Natural killer cell (primary cell): ENCODE measurements around the gene SLC44A5. TPM values are rescaled to one million over a fixed set of nuclear protein-coding genes. Genes with fewer than 3 reads are reported as not detected.
"Not testable (repeated sequence)": the region's sequence is repeated elsewhere in the genome, so short reads cannot be mapped to it uniquely, and the experiment has no call there.

Source experiments
- ATAC-seq, 3 donors: fragments of 150-1000 bp in 2 of 3; fragments of 200-7000 bp in 1 of 3; cut with Tn5 transposase; 1 replicate in 1 of 3; 2 replicates in 2 of 3; pipeline ENCODE4 v1.10.0; 2021; ENCODE audit warnings: mild to moderate bottlenecking in 2 of 3, moderate library complexity in 2 of 3
- DNase-seq, 2 donors: peaks; one replicate each; pipeline versions ENCODE4 v3.0.0 to v3.0.0-alpha.2; 2013 to 2021; ENCODE audit warnings: mixed read lengths in 1 of 2
- H3K27ac ChIP-seq: one replicate; pipeline ENCODE4 v1.5.1; 2013; ENCODE audit warnings: mild to moderate bottlenecking, low read length
- H3K27me3 ChIP-seq: one replicate; pipeline ENCODE4 v1.6.1; 2013; ENCODE audit warnings: low read length; ENCODE audit not compliant: control insufficient read depth, insufficient read depth
- H3K36me3 ChIP-seq: one replicate; pipeline ENCODE4 v1.6.1; 2013; ENCODE audit warnings: low read length; ENCODE audit not compliant: control insufficient read depth, insufficient read depth
- H3K4me1 ChIP-seq: one replicate; pipeline ENCODE4 v1.6.1; 2013; ENCODE audit warnings: low read length; ENCODE audit not compliant: control insufficient read depth, insufficient read depth
- H3K4me3 ChIP-seq: one replicate; pipeline ENCODE4 v1.5.1; 2013; ENCODE audit warnings: low read length
- H3K9me3 ChIP-seq: one replicate; pipeline ENCODE4 v1.6.1; 2013; ENCODE audit warnings: low read length; ENCODE audit not compliant: control insufficient read depth, insufficient read depth
- H3K27ac Mint-ChIP-seq, 2 donors: one replicate each; pipeline ENCODE4 v1.8.0; 2022; ENCODE audit warnings: mild to moderate bottlenecking in 2 of 2, mixed read lengths in 2 of 2, moderate library complexity in 1 of 2
- H3K27me3 Mint-ChIP-seq, 2 donors: one replicate each; pipeline ENCODE4 v1.8.0; 2022; ENCODE audit warnings: low read depth in 2 of 2, mixed read lengths in 2 of 2
- H3K36me3 Mint-ChIP-seq: one replicate; pipeline ENCODE4 v1.8.0; 2022; ENCODE audit warnings: mixed read lengths
- H3K4me1 Mint-ChIP-seq, 2 donors: one replicate each; pipeline ENCODE4 v1.8.0; 2022; ENCODE audit warnings: mixed read lengths in 2 of 2
- H3K4me3 Mint-ChIP-seq: one replicate; pipeline ENCODE4 v1.8.0; 2022; ENCODE audit warnings: mild to moderate bottlenecking, moderate library complexity, mixed read lengths
- H3K9me3 Mint-ChIP-seq, 2 donors: one replicate each; pipeline ENCODE4 v1.8.0; 2022; ENCODE audit warnings: mixed read lengths in 2 of 2
- WGBS: methylation state at CpG from one replicate; pipeline ENCODE4 v1.1.7; 2013; ENCODE audit warnings: missing lambda C conversion rate; ENCODE audit not compliant: insufficient coverage; 5-methylcytosine and 5-hydroxymethylcytosine counted together
- intact Hi-C: fragments of 100-400 bp; cut with micrococcal nuclease; formaldehyde crosslinking; loops from one replicate; pipeline ENCODE4 v1.14.2; 2022
- total RNA-seq, 4 donors: library from RNA; stranded (reverse); fragments of 120-200 nt in 1 of 4; gene quantifications; one replicate each; pipeline versions ENCODE4 v1.2.3 to v1.2.4, GENCODE V29; 2013 to 2022
- TF ChIP-seq, protein P1 (sequence below): fragments of 200-600 bp; IDR thresholded peaks from one replicate; pipeline ENCODE4 v1.8.0; 2022; ENCODE audit warnings: antibody characterized with exemption

Gene SLC44A5
- total RNA-seq, 3 donors from 2014 or later (not counting 1 experiment from before 2014, with no cell fraction given) = 0.15 to 1.2 TPM; not detected in 1

DNA sequence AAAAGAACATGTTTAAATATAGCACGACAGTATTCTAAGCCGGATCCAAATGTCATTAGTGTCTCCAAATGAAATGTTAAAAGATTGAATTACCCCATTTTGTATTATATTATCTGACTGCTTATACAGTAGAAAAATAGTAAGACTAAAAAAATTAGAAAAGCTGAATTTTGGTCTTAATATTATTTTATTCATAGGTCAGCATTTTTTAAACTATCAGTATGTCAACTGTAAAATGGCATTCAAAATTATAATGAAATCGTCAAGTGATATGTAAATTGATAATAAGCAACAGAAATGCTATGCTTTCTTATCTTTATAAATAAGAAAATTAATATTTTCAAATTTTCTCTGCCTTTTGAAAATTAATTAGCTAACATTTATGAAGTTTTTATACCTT lies 16.6 kb downstream of the SLC44A5 start:
- intact Hi-C loops = no loop called here
- Histone ChIP-seq H3K27ac (no peak overlapping the region), H3K36me3 (no peaks in the 10 kb centered on the region), H3K9me3 (no peaks in the 10 kb centered on the region), H3K27me3 (no peaks in the 10 kb centered on the region), H3K4me1 (no peaks in the 10 kb centered on the region), H3K4me3 (no peak overlapping the region)
- TF ChIP-seq, protein P1, sequence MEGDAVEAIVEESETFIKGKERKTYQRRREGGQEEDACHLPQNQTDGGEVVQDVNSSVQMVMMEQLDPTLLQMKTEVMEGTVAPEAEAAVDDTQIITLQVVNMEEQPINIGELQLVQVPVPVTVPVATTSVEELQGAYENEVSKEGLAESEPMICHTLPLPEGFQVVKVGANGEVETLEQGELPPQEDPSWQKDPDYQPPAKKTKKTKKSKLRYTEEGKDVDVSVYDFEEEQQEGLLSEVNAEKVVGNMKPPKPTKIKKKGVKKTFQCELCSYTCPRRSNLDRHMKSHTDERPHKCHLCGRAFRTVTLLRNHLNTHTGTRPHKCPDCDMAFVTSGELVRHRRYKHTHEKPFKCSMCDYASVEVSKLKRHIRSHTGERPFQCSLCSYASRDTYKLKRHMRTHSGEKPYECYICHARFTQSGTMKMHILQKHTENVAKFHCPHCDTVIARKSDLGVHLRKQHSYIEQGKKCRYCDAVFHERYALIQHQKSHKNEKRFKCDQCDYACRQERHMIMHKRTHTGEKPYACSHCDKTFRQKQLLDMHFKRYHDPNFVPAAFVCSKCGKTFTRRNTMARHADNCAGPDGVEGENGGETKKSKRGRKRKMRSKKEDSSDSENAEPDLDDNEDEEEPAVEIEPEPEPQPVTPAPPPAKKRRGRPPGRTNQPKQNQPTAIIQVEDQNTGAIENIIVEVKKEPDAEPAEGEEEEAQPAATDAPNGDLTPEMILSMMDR = no peak
- no peak overlapping the region for H3K27ac Mint-ChIP-seq
- DNase-seq = no peak
- no peaks in the 10 kb centered on the region for H3K36me3 Mint-ChIP-seq
- H3K9me3 Mint-ChIP-seq = peaks cover 4 to 6% of the 10 kb centered on the region in 2 donors
- no peaks in the 10 kb centered on the region for H3K4me1 Mint-ChIP-seq
- ATAC-seq = no peak
- no CpG with 5 or more reads among the region's 3 CpGs for WGBS
- H3K4me3 Mint-ChIP-seq = no peak overlapping the region
- no peaks in the 10 kb centered on the region for H3K27me3 Mint-ChIP-seq

DNA sequence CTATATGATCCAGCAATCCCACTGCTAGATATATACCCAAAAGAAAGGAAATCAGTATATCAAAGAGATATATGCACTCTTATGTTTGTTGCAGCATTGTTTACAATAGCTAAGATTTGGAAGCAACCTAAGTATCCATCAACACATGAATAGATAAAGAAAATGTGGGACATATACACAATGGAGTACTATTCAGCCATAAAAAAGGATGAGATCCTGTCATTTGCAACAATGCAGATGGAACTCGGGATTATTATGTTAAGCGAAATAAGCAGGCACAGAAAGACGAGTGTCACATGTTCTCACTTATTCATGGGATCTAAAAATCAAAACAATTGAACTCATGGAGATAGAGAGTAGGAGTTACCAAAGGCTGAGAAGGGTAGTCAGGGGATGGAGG lies 17.5 kb downstream of the SLC44A5 start:
- H3K9me3 Mint-ChIP-seq, intact Hi-C loops, H3K4me1 ChIP-seq, H3K9me3 ChIP-seq, ATAC-seq, H3K36me3 ChIP-seq, H3K4me3 ChIP-seq, H3K4me3 Mint-ChIP-seq, DNase-seq, H3K27me3 ChIP-seq, H3K36me3 Mint-ChIP-seq, H3K27me3 Mint-ChIP-seq, H3K27ac Mint-ChIP-seq, H3K27ac ChIP-seq, H3K4me1 Mint-ChIP-seq: not testable (repeated sequence)
- 76% methylated on average over 3 of the region's 3 CpGs for WGBS

DNA sequence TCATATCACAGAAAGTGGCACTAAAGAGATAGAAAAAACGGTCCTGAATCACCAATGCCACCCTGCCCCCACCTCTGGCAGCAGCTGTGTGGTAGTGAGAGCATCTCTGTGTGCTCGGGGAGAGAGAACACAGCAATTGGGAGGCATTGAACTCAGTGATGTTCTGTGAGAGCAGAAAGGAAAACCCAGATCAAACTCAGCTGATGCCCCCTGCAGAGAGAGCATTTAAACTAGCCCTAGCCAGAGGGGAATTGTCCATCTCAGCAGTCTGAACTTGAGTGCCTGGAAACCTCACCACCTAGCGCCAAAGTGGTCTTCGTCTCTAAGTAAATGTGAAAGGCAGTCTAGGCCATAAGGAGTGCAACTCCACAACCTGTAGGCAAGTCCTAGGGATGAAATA lies 21.3 kb downstream of the SLC44A5 start:
- ATAC-seq = no peak
- Histone ChIP-seq H3K9me3 (no peaks in the 10 kb centered on the region), H3K27me3 (no peaks in the 10 kb centered on the region), H3K27ac (no peak overlapping the region), H3K4me1 (no peaks in the 10 kb centered on the region), H3K4me3 (no peak overlapping the region), H3K36me3 (no peaks in the 10 kb centered on the region)
- intact Hi-C loops = no loop called here
- WGBS = 81% methylated on average over 3 of the region's 4 CpGs
- Mint-ChIP-seq H3K36me3 (no peaks in the 10 kb centered on the region), H3K27me3 (no peaks in the 10 kb centered on the region), H3K4me1 (no peaks in the 10 kb centered on the region), H3K27ac (no peak overlapping the region), H3K9me3 (peaks cover 6% of the 10 kb centered on the region in 2 donors), H3K4me3 (no peak overlapping the region)
- TF ChIP-seq, protein P1 = no peak
- no peak for DNase-seq

DNA sequence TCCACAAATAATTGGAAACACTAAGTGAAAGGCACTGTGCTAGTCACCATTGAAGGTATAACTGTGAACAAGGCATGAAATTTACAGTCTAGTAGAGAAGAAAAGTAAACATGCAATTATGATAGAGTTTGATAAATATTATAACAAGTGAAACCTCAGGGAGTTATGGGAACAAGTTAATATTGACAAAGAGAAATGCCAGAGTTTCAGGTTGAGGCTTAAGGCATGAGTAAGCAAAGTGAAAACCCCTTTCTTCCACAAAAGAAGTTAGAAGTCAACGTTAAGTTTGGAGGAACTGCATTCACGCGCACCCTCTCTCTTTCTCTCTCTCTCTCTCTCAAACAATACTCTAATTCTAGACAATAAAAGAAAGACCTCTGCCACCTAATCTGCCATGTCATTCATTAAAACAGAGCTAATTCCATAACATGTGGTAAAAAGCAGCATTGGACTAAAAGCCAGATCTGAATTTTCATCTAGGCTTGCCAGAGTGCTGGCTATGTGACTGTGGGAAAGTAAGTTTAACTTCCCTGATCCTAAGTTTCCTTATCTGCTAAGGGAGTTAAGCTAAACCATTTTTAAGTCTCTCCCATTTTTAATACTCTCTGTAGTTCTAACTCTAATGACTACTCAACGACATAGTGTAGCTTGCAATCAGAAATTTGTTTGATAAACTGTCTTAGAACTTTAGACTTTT lies 22.0 kb downstream of the SLC44A5 start:
- Mint-ChIP-seq H3K9me3 (peaks cover 6% of the 10 kb centered on the region in 2 donors), H3K4me3 (no peak overlapping the region), H3K27ac (no peak overlapping the region), H3K27me3 (no peaks in the 10 kb centered on the region), H3K36me3 (no peaks in the 10 kb centered on the region), H3K4me1 (no peaks in the 10 kb centered on the region)
- Histone ChIP-seq H3K4me3 (no peak overlapping the region), H3K27ac (no peak overlapping the region), H3K36me3 (no peaks in the 10 kb centered on the region), H3K27me3 (no peaks in the 10 kb centered on the region), H3K4me1 (no peaks in the 10 kb centered on the region), H3K9me3 (no peaks in the 10 kb centered on the region)
- TF ChIP-seq, protein P1 = no peak
- DNase-seq (no peak), ATAC-seq (no peak)
- intact Hi-C loops = no loop called here
- 69% methylated on average over 3 of the region's 4 CpGs for WGBS
